ENCODE data around the gene AMOTL2. TPM values are rescaled to one million over a fixed set of nuclear protein-coding genes. Genes with fewer than 3 reads are reported as not detected.
A peak's percentile ranks its signal among the peaks of the same experiment; 100 is the strongest.

Gene AMOTL2
- total and polyA plus RNA-seq, 2 experiments from 2014 or later: 63.9 to 81.6 TPM

DNA sequence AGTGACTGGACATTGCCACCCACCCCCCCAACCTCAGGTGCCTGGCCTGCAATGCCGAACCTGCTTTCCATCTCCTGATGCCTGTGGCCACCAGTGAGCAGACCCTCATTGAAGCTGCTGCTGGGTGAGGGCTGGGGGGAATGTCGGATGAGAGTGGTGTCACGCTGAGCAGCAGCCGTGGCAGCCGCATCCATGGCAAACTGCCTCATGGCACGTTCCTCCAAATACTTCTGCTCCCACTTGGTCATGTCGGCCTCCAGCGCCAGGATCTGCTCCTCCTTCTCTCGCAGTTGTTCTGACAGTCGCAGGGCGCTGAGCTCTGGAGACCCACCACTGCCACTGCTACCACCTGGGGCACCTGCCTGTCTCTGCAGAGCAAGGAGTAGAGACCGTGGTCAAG lies 14.2 kb downstream of the AMOTL2 start:
- no peak for DNase-seq (ENCODE audit: low spot score)
- no peak overlapping the region for H3K4me3 ChIP-seq
- no peak for TF ChIP-seq EZH2phosphoT487 (IDR thresholded peaks at IDR 0.05; ENCODE audit: low read depth, severe bottlenecking, unreplicated experiment)
- peaks cover 6% of the 10 kb centered on the region for H3K36me3 ChIP-seq (replicated peaks; ENCODE audit: insufficient read depth, low read depth)
- no peak overlapping the region for H3K27ac ChIP-seq
- WGBS (ENCODE audit: low lambda C conversion rate, missing lambda C conversion rate): 98% methylated on average over 12 of the region's 12 CpGs
- H3K4me2 ChIP-seq: no peak overlapping the region
- no peaks in the 10 kb centered on the region for H3K9me3 ChIP-seq (ENCODE audit: low read depth)
- peaks cover 55% of the 10 kb centered on the region for H3K4me1 ChIP-seq (ENCODE audit: insufficient read depth)
- no peaks in the 10 kb centered on the region for H3K27me3 ChIP-seq
- H2AFZ ChIP-seq: no peak overlapping the region
- H3K79me2 ChIP-seq: peaks cover 42% of the 10 kb centered on the region
- no peaks in the 10 kb centered on the region for H3K9me2 ChIP-seq (replicated peaks; ENCODE audit: insufficient read depth)
- peaks cover under 1% of the 10 kb centered on the region for H4K20me1 ChIP-seq (ENCODE audit: insufficient read depth, poor library complexity, severe bottlenecking)

DNA sequence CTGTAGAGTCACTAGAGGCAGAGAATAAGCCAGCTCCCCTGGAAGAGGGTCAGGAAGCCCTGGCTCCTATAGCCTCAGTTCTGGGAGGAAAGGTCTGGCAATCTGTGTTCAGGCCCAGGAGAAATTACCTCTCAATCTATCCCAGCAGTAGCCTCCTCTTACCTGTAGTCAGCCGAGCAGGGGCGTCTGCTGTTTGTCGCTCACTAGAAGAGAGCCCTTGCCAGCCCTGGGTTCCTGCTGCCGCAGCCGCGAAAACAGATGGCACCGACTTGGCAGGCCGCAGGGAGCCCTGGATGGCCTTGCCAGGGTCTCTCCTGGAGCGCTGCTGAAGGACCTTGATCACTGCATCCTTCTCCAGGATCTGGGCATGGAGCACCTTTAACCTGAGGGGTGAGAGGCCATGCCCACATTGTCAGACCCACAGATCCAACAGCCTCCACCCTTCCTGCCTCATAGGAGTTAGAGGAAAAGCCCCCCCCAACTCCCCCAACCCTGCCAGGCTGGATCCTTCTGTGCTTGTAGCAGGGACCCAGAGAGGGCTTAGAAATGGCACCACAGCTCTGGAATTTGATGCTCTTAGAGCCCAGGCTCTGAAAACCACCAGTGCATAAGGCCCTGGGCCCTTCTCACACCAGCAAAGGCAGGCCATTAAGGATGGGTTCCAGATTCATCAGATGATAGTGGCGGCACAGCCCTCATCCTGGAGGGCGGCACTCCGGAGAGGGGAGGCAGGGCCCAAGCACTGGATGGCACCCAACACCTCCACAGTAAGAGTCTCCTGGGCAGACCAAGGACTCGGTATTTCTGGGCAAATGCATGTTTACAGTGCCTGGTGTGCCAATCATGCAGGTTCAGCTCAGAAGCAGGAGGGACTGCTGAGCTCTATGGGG lies 14.9 kb downstream of the AMOTL2 start:
- no peaks in the 10 kb centered on the region for H4K20me1 ChIP-seq (ENCODE audit: insufficient read depth, poor library complexity, severe bottlenecking)

GRCh38 chr3:134357914-134358811 lies 16.1 kb downstream of the AMOTL2 start:
- WGBS (ENCODE audit: low lambda C conversion rate, missing lambda C conversion rate): 43% methylated on average over 10 of the region's 10 CpGs
- Histone ChIP-seq H3K4me2 (peak overlapping the region; percentile 35), H3K9me3 (ENCODE audit: low read depth) (no peaks in the 10 kb centered on the region), H3K4me1 (ENCODE audit: insufficient read depth) (peaks cover 57% of the 10 kb centered on the region), H3K9me2 (replicated peaks; ENCODE audit: insufficient read depth) (no peaks in the 10 kb centered on the region), H2AFZ (no peak overlapping the region), H3K36me3 (replicated peaks; ENCODE audit: insufficient read depth, low read depth) (peaks cover 6% of the 10 kb centered on the region), H3K79me2 (peaks cover 36% of the 10 kb centered on the region), H3K4me3 (no peak overlapping the region), H3K27ac (peak overlapping the region; percentile 80), H4K20me1 (ENCODE audit: insufficient read depth, poor library complexity, severe bottlenecking) (no peaks in the 10 kb centered on the region), H3K27me3 (no peaks in the 10 kb centered on the region)
- TF ChIP-seq EZH2phosphoT487 (IDR thresholded peaks at IDR 0.05; ENCODE audit: low read depth, severe bottlenecking, unreplicated experiment) (no peak), EZH2 (IDR thresholded peaks at IDR 0.05; ENCODE audit: borderline replicate concordance) (no peak)
- TF ChIP-seq, protein P1, sequence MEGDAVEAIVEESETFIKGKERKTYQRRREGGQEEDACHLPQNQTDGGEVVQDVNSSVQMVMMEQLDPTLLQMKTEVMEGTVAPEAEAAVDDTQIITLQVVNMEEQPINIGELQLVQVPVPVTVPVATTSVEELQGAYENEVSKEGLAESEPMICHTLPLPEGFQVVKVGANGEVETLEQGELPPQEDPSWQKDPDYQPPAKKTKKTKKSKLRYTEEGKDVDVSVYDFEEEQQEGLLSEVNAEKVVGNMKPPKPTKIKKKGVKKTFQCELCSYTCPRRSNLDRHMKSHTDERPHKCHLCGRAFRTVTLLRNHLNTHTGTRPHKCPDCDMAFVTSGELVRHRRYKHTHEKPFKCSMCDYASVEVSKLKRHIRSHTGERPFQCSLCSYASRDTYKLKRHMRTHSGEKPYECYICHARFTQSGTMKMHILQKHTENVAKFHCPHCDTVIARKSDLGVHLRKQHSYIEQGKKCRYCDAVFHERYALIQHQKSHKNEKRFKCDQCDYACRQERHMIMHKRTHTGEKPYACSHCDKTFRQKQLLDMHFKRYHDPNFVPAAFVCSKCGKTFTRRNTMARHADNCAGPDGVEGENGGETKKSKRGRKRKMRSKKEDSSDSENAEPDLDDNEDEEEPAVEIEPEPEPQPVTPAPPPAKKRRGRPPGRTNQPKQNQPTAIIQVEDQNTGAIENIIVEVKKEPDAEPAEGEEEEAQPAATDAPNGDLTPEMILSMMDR (IDR thresholded peaks at IDR 0.05; ENCODE audit: poor library complexity): peak; percentile 12
- DNase-seq (ENCODE audit: low spot score): peak; percentile 74

More for the DNA sequence above, 14.9 kb downstream of the AMOTL2 start:
- Histone ChIP-seq H2AFZ (no peak overlapping the region), H3K4me1 (ENCODE audit: insufficient read depth) (peaks cover 55% of the 10 kb centered on the region), H3K79me2 (peaks cover 42% of the 10 kb centered on the region), H3K27ac (peak overlapping the region; percentile 80), H3K4me3 (no peak overlapping the region), H3K9me2 (replicated peaks; ENCODE audit: insufficient read depth) (no peaks in the 10 kb centered on the region), H3K27me3 (no peaks in the 10 kb centered on the region), H3K4me2 (no peak overlapping the region), H3K36me3 (replicated peaks; ENCODE audit: insufficient read depth, low read depth) (peaks cover 6% of the 10 kb centered on the region), H3K9me3 (ENCODE audit: low read depth) (no peaks in the 10 kb centered on the region)
- 94% methylated on average over 13 of the region's 13 CpGs for WGBS (ENCODE audit: low lambda C conversion rate, missing lambda C conversion rate)
- TF ChIP-seq EZH2 (IDR thresholded peaks at IDR 0.05; ENCODE audit: borderline replicate concordance): no peak
- TF ChIP-seq EZH2phosphoT487 (IDR thresholded peaks at IDR 0.05; ENCODE audit: low read depth, severe bottlenecking, unreplicated experiment): no peak
- TF ChIP-seq, protein P1 (IDR thresholded peaks at IDR 0.05; ENCODE audit: poor library complexity): no peak
- DNase-seq (ENCODE audit: low spot score): no peak

Data from hepatocyte (in vitro differentiated cells).